SK-N-SH (cell line): ENCODE data around the gene VEGFD. TPM values are rescaled to one million over a fixed set of nuclear protein-coding genes. Genes with fewer than 3 reads are reported as not detected.

Experiments used
- CTCF ChIA-PET: fragments of 300-600, 350-600 bp; formaldehyde crosslinking; extraction: SDS; loops from one replicate; lab custom pipeline; 2021; lab: Yijun Ruan, JAX
- POLR2A ChIA-PET: fragments of 350-600 bp; sonication (Branson Sonifier 250); formaldehyde crosslinking; extraction: SDS; loops from one replicate; lab custom pipeline; 2020; ENCODE audit warnings: antibody characterized with exemption, inconsistent platforms; lab: Yijun Ruan, JAX
- DNase-seq: peaks from one replicate; pipeline ENCODE4 v3.0.0; 2012
- H2AFZ ChIP-seq: fragments of 200-600 bp; sonication (generic); 2 replicates; pipeline ENCODE4 v1.8.1; 2016; ENCODE audit warnings: antibody characterized with exemption, mild to moderate bottlenecking, low read depth
- H3F3A ChIP-seq: fragments of 200-600 bp; sonication (generic); replicated peaks from 2 replicates; pipeline ENCODE3; 2016; ENCODE audit warnings: antibody characterized with exemption, mild to moderate bottlenecking; ENCODE audit not compliant: insufficient read depth
- H3K27ac ChIP-seq, 2 experiments: fragments of 200-500 bp in 1 of 2; fragments of 200-600 bp in 1 of 2; sonication (Bioruptor generic) in 1 of 2; sonication (generic), shearing (Covaris generic) in 1 of 2; 2 replicates each; pipeline versions ENCODE4 v1.5.1 to v1.6.1; 2014 to 2016; ENCODE audit warnings: low read depth in 2 of 2, inconsistent platforms in 1 of 2, low read length in 1 of 2, mild to moderate bottlenecking in 1 of 2, mixed read lengths in 1 of 2
- H3K27me3 ChIP-seq: fragments of 200-600 bp; sonication (generic), shearing (Covaris generic); 2 replicates; pipeline ENCODE4 v1.6.1; 2016; ENCODE audit warnings: mixed run types; ENCODE audit not compliant: insufficient read depth
- H3K36me3 ChIP-seq, 2 experiments: fragments of 200-500 bp in 1 of 2; fragments of 200-600 bp in 1 of 2; sonication (Bioruptor generic) in 1 of 2; sonication (generic) in 1 of 2; replicated peaks in 1 of 2; 2 replicates each; pipeline versions ENCODE3 to v1.5.1; 2014 to 2016; ENCODE audit warnings: low read length in 1 of 2, mild to moderate bottlenecking in 1 of 2; ENCODE audit not compliant: insufficient read depth in 2 of 2, control insufficient read depth in 1 of 2
- H3K4me1 ChIP-seq, 2 experiments: fragments of 200-500 bp in 1 of 2; fragments of 200-600 bp in 1 of 2; sonication (Bioruptor generic) in 1 of 2; sonication (generic), shearing (Covaris generic) in 1 of 2; 2 replicates each; pipeline versions ENCODE4 v1.5.1 to v1.6.1; 2014 to 2016; ENCODE audit warnings: low read depth in 1 of 2, low read length in 1 of 2, mixed run types in 1 of 2; ENCODE audit not compliant: insufficient read depth in 2 of 2, control insufficient read depth in 1 of 2
- H3K4me2 ChIP-seq: fragments of 200-600 bp; sonication (generic), shearing (Covaris generic); 2 replicates; pipeline ENCODE4 v1.6.1; 2017; ENCODE audit warnings: mixed run types
- H3K4me3 ChIP-seq, 2 experiments: fragments of 200-500 bp in 1 of 2; fragments of 200-600 bp in 1 of 2; sonication (Bioruptor generic) in 1 of 2; sonication (generic), shearing (Covaris generic) in 1 of 2; 2 replicates each; pipeline versions ENCODE4 v1.5.1 to v1.8.1; 2014 to 2016; ENCODE audit warnings: low read depth in 2 of 2, inconsistent platforms in 1 of 2, low read length in 1 of 2, mild to moderate bottlenecking in 1 of 2, mixed read lengths in 1 of 2, moderate library complexity in 1 of 2
- H3K79me2 ChIP-seq: fragments of 200-600 bp; sonication (generic); 2 replicates; pipeline ENCODE4 v1.8.1; 2017; ENCODE audit warnings: mild to moderate bottlenecking; ENCODE audit not compliant: insufficient read depth
- H3K9ac ChIP-seq: fragments of 200-600 bp; sonication (generic); 2 replicates; pipeline ENCODE4 v1.6.1; 2017; ENCODE audit warnings: mixed run types
- H3K9me2 ChIP-seq: fragments of 200-600 bp; sonication (generic); 2 replicates; pipeline ENCODE4 v1.6.1; 2017; ENCODE audit warnings: mixed run types
- H3K9me3 ChIP-seq: fragments of 200-600 bp; sonication (generic); 2 replicates; pipeline ENCODE4 v1.6.1; 2017; ENCODE audit warnings: mixed run types, mild to moderate bottlenecking, moderate library complexity
- H4K20me1 ChIP-seq: fragments of 200-600 bp; sonication (generic); 2 replicates; pipeline ENCODE4 v1.6.1; 2017; ENCODE audit warnings: mild to moderate bottlenecking, mixed run types; ENCODE audit not compliant: insufficient read depth
- ELF1 ChIP-seq: IDR thresholded peaks from 2 replicates; pipeline ENCODE4 v1.4.0; 2012
- EZH2phosphoT487 ChIP-seq: fragments of 200-600 bp; sonication (generic); IDR thresholded peaks from 2 replicates; pipeline ENCODE4 v1.6.1; 2017; ENCODE audit warnings: low read depth, mixed run types, mild to moderate bottlenecking, antibody characterized with exemption, moderate library complexity, borderline replicate concordance
- FOSL2 ChIP-seq: IDR thresholded peaks from 2 replicates; pipeline ENCODE4 v1.4.0; 2012; ENCODE audit warnings: low read depth, mild to moderate bottlenecking, moderate library complexity, borderline replicate concordance
- FOXJ3 ChIP-seq: sonication (generic); formaldehyde crosslinking; IDR thresholded peaks from 2 replicates; pipeline ENCODE4 v1.5.1; 2020; ENCODE audit warnings: mild to moderate bottlenecking, missing genetic modification reagents
- IRF3 ChIP-seq: fragments of 150-350 bp; IDR thresholded peaks from 2 replicates; pipeline ENCODE4 v1.6.1; 2016; ENCODE audit warnings: mild to moderate bottlenecking, low read depth, low read length
- JUND ChIP-seq: IDR thresholded peaks from 2 replicates; pipeline ENCODE4 v1.4.0; 2012
- MAX ChIP-seq: IDR thresholded peaks from 2 replicates; pipeline ENCODE4 v1.4.0; 2012; ENCODE audit warnings: low read depth
- MEF2A ChIP-seq: IDR thresholded peaks from 2 replicates; pipeline ENCODE4 v1.4.0; 2012; ENCODE audit warnings: low read depth, borderline replicate concordance
- NRF1 ChIP-seq: IDR thresholded peaks from 2 replicates; pipeline ENCODE4 v1.6.1; 2012; ENCODE audit warnings: low read depth, mild to moderate bottlenecking, low read length
- RCOR1 ChIP-seq: fragments of 150-350 bp; IDR thresholded peaks from 2 replicates; pipeline ENCODE4 v1.6.1; 2017; ENCODE audit warnings: antibody characterized with exemption, low read length
- REST ChIP-seq: IDR thresholded peaks from 2 replicates; pipeline ENCODE4 v1.6.1; 2012; ENCODE audit warnings: mild to moderate bottlenecking, low read depth, low read length, moderate library complexity
- SMC3 ChIP-seq: IDR thresholded peaks from 2 replicates; pipeline ENCODE4 v1.6.1; 2012; ENCODE audit warnings: low read depth, low read length, improper control_type of control experiment
- TCF12 ChIP-seq: IDR thresholded peaks from 2 replicates; pipeline ENCODE4 v1.4.0; 2012
- TEAD4 ChIP-seq: IDR thresholded peaks from 2 replicates; pipeline ENCODE4 v1.4.0; 2012; ENCODE audit warnings: mild to moderate bottlenecking, borderline replicate concordance; ENCODE audit not compliant: insufficient read depth
- USF2 ChIP-seq: fragments of 150-350 bp; IDR thresholded peaks from 2 replicates; pipeline ENCODE4 v1.6.1; 2017; ENCODE audit warnings: antibody characterized with exemption, low read length, low read depth, borderline replicate concordance
- WGBS: methylation state at CpG from one replicate; pipeline ENCODE4 v1.1.6; 2017; ENCODE audit warnings: low lambda C conversion rate; 5-methylcytosine and 5-hydroxymethylcytosine counted together
- polyA plus RNA-seq, 3 experiments: library from polyadenylated mRNA; depleted of rRNA; stranded (reverse); fragments of >200 nt; gene quantifications; 2 replicates each; pipeline ENCODE4 v1.2.3, GENCODE V29; 2012

The VEGFD gene
- polyA plus RNA-seq, 1 of the 3 experiments (the other 2 are of a cell fraction), result 5.3 TPM

GRCh38 chrX:15359701-15360100 is 24.5 kb downstream of the VEGFD start:
- H3K27ac ChIP-seq, result no peak overlapping the region
- ChIA-PET CTCF (interaction anchor here (2.3 kb wide), 1 partner anchor 11 kb away, joined by 9 read pairs; no protein-coding TSS in a partner anchor), POLR2A (no interaction called here)
- no peaks in the 10 kb centered on the region for H3K9me3 ChIP-seq
- no peak for DNase-seq
- no peak overlapping the region for H3K4me2 ChIP-seq
- H3K4me1 ChIP-seq, result no peaks in the 10 kb centered on the region
- H3K27me3 ChIP-seq, result no peaks in the 10 kb centered on the region
- H4K20me1 ChIP-seq, result no peaks in the 10 kb centered on the region
- TF ChIP-seq JUND (no peak), USF2 (no peak), FOSL2 (no peak), FOXJ3 (CRISPR knock-in tag) (no peak), TEAD4 (no peak), TCF12 (no peak), SMC3 (no peak), MEF2A (no peak), IRF3 (no peak), ELF1 (no peak), REST (no peak), RCOR1 (no peak), MAX (no peak), NRF1 (no peak), EZH2phosphoT487 (no peak)
- no peaks in the 10 kb centered on the region for H3F3A ChIP-seq
- H3K9ac ChIP-seq, result no peak overlapping the region
- no peak overlapping the region for H3K4me3 ChIP-seq
- no peaks in the 10 kb centered on the region for H3K79me2 ChIP-seq
- H3K36me3 ChIP-seq, result no peaks in the 10 kb centered on the region
- H3K9me2 ChIP-seq, result no peaks in the 10 kb centered on the region
- WGBS, result 46% methylated on average over 2 of the region's 2 CpGs
- H2AFZ ChIP-seq, result no peak overlapping the region
